Measurements from ENCODE around the gene SHISAL2A.

Gene SHISAL2A

GRCh38 chr1:52641307-52641706, 8.3 kb downstream of the SHISAL2A start:
- no peak for FAIRE-seq
- TF ChIP-seq CTCF (IDR thresholded peaks at IDR 0.05; ENCODE audit: insufficient read depth, missing control alignments): no peak
- no peak for DNase-seq (ENCODE audit: insufficient read length, low spot score)

GRCh38 chr1:52645261-52645660, 12.3 kb downstream of the SHISAL2A start:
- FAIRE-seq (no peak), DNase-seq (ENCODE audit: insufficient read length, low spot score) (no peak)
- TF ChIP-seq CTCF (IDR thresholded peaks at IDR 0.05; ENCODE audit: insufficient read depth, missing control alignments): no peak

DNA sequence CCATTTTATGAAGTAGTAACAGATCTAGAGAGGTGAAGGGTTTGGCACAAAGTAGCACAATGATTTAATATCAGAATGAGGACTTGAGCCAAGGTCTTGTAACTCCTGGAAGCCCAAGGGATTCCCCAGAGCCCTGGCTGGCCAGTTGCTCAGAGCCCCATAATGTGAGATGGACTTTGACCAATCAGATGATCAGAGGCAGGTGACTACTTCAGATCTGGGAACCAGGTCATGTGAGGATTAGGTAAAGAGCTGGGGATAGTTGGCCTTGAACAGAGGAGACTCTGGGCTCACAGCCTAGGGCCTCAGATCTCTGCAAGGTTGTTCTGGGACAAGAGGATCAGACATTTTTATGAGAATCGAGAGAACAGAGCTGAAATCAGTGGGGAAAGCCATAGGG, 18.9 kb downstream of the SHISAL2A start:
- no peak for TF ChIP-seq CTCF (IDR thresholded peaks at IDR 0.05; ENCODE audit: insufficient read depth, missing control alignments)
- DNase-seq (ENCODE audit: insufficient read length, low spot score) (no peak), FAIRE-seq (no peak)

DNA sequence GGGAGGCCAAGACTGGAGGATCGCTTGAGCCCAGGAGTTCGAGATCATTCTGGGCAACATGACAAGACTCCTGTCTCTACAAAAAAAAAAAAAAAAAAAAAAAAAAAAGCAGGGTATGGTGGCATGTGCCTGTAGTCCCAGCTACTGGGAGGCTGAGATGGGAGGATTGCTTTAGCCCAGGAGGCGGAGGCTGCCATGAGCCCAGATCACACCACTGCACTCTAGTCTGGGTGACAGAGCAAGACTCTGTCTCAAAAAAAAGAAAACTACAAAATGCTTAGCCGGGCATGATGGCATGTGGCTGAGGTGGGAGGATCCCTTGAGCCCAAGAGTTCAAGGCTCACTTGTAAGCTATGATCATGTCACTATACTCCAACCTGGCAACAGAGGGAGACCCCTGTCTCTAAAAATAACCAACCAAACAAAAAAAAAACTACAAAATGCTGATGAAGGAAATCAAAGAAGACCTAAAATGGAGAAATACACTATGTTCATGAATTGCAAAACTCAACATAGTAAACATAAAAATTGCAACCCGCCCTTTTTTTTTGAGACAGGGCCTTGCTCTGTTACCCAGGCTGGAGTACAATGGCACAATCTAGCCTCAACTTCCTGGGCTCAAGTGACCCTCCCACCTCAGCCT, 20.4 kb downstream of the SHISAL2A start:
- no peak for FAIRE-seq
- no peak for DNase-seq (ENCODE audit: insufficient read length, low spot score)

DNA sequence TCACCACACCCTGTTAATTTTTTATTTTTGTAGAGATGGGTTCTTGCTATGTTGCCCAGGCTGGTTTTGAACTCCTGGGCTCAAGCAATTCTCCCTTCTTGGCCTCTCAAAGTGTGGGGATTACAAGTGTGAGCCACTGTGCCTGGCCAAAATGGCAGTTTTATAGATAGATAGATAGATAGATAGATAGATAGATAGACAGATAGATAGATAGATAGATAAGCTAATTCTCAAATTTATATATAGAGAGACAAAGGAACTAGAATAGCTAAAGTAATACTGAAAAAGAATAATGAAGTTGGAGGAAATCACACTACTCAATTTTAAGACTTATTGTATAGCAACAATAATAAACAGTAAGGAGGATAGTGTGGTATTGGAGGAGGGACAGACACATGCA, 21.1 kb downstream of the SHISAL2A start:
- TF ChIP-seq CTCF (IDR thresholded peaks at IDR 0.05; ENCODE audit: insufficient read depth, missing control alignments): no peak
- DNase-seq (ENCODE audit: insufficient read length, low spot score) (no peak), FAIRE-seq (no peak)

More for the DNA sequence above, 20.4 kb downstream of the SHISAL2A start:
- TF ChIP-seq CTCF (IDR thresholded peaks at IDR 0.05; ENCODE audit: insufficient read depth, missing control alignments): no peak

GRCh38 chr1:52657702-52658101, 24.7 kb downstream of the SHISAL2A start:
- no peak for TF ChIP-seq CTCF (IDR thresholded peaks at IDR 0.05; ENCODE audit: insufficient read depth, missing control alignments)
- FAIRE-seq (no peak), DNase-seq (ENCODE audit: insufficient read length, low spot score) (no peak)

GRCh38 chr1:52658795-52659194, 25.8 kb downstream of the SHISAL2A start:
- FAIRE-seq (no peak), DNase-seq (ENCODE audit: insufficient read length, low spot score) (no peak)
- no peak for TF ChIP-seq CTCF (IDR thresholded peaks at IDR 0.05; ENCODE audit: insufficient read depth, missing control alignments)

Measured in D721Med (cell line).